Endodermal cell (in vitro differentiated cells): ENCODE data around the gene BMPER. TPM values are rescaled to one million over a fixed set of nuclear protein-coding genes. Genes with fewer than 3 reads are reported as not detected.

ENCODE experiments used
- DNase-seq: peaks from one replicate; pipeline ENCODE4 v3.0.0-alpha.2; 2017
- H3K27ac ChIP-seq: 2 replicates; pipeline ENCODE4 v1.5.1; 2013; ENCODE audit warnings: mild to moderate bottlenecking, low read depth, low read length, moderate library complexity
- H3K27me3 ChIP-seq: 2 replicates; pipeline ENCODE4 v1.6.1; 2013; ENCODE audit warnings: mild to moderate bottlenecking, low read length, moderate library complexity; ENCODE audit not compliant: insufficient read depth, control insufficient read depth, poor library complexity, severe bottlenecking
- H3K36me3 ChIP-seq: 2 replicates; pipeline ENCODE4 v1.7.0; 2013; ENCODE audit warnings: mild to moderate bottlenecking, low read length, moderate library complexity; ENCODE audit not compliant: control insufficient read depth, insufficient read depth
- H3K4me1 ChIP-seq: one replicate; pipeline ENCODE4 v1.7.0; 2013; ENCODE audit warnings: low read length; ENCODE audit not compliant: control insufficient read depth, insufficient read depth
- H3K4me3 ChIP-seq: 2 replicates; pipeline ENCODE4 v1.5.1; 2013; ENCODE audit warnings: mild to moderate bottlenecking, low read length, moderate library complexity
- H3K9ac ChIP-seq: 2 replicates; pipeline ENCODE4 v1.6.1; 2013; ENCODE audit warnings: mild to moderate bottlenecking, low read length, moderate library complexity; ENCODE audit not compliant: poor library complexity, severe bottlenecking; ENCODE audit errors: extremely low read depth
- H3K9me3 ChIP-seq: 2 replicates; pipeline ENCODE4 v1.6.1; 2013; ENCODE audit warnings: mild to moderate bottlenecking, low read length, moderate library complexity; ENCODE audit not compliant: control insufficient read depth
- H3K27ac Mint-ChIP-seq: 2 replicates; pipeline ENCODE4 v1.8.0; 2020; ENCODE audit warnings: mixed read lengths
- H3K27me3 Mint-ChIP-seq: 2 replicates; pipeline ENCODE4 v1.8.0; 2021; ENCODE audit warnings: mild to moderate bottlenecking, mixed read lengths; ENCODE audit not compliant: insufficient read depth
- H3K36me3 Mint-ChIP-seq: 2 replicates; pipeline ENCODE4 v1.8.0; 2020; ENCODE audit warnings: low read depth, mixed read lengths
- H3K4me1 Mint-ChIP-seq: 2 replicates; pipeline ENCODE4 v1.8.0; 2020; ENCODE audit warnings: mixed read lengths
- H3K4me3 Mint-ChIP-seq: 2 replicates; pipeline ENCODE4 v1.8.0; 2020; ENCODE audit warnings: mild to moderate bottlenecking, moderate library complexity, mixed read lengths
- H3K9me3 Mint-ChIP-seq: 2 replicates; pipeline ENCODE4 v1.8.0; 2020; ENCODE audit warnings: mild to moderate bottlenecking, mixed read lengths
- WGBS, 2 experiments: methylation state at CpG; one replicate each; pipeline versions ENCODE4 v1.1.5 to v1.1.7; 2013; ENCODE audit warnings: missing lambda C conversion rate in 2 of 2, mixed read lengths in 1 of 2; ENCODE audit not compliant: insufficient coverage in 1 of 2, insufficient read length in 1 of 2; 5-methylcytosine and 5-hydroxymethylcytosine counted together
- total RNA-seq, 2 donors: library from RNA; stranded (reverse); fragmentation: NEBNext Ultra II Directional in 1 of 2; extraction: Animal tissue kit (Norgen Biotek cat#: 25700) in 1 of 2; gene quantifications; 2 replicates in 1 of 2; 3 replicates in 1 of 2; pipeline ENCODE4 v1.2.1, GENCODE V29; 2021
- TF ChIP-seq, protein P1 (sequence below): fragments of 200-600 bp; sonication (generic); conservative IDR thresholded peaks from 2 replicates; pipeline ENCODE4 v1.5.0; 2021; ENCODE audit warnings: antibody characterized with exemption, mild to moderate bottlenecking

The BMPER gene
- total RNA-seq, 2 donors from 2014 or later, result 71.2 to 72.2 TPM

DNA sequence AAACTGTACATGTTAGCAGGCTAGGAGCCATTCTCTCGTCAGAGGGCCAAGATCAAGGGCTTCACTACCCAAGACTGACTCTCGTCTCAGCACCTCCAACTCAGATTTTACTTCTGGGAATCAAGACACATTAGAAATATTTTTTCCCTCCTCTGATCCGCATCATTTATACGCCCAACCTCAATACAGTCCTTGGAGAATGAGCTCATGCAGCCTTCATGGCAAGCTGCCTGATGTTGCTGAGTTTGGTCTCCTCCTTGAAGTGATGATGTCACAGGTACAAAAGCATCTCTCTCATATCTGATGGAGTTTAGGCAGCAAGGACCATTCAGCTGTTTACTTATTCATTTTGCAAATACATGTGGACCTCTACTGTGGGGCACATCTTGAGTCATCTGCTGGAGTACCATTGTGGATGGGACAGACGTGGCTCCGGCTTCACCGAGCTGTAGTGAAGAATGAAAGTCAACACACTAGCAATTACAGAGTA is 114.0 kb downstream of the BMPER start:
- no peaks in the 10 kb centered on the region for H3K9me3 Mint-ChIP-seq
- Histone ChIP-seq H3K36me3 (no peaks in the 10 kb centered on the region), H3K9me3 (no peaks in the 10 kb centered on the region), H3K27me3 (no peaks in the 10 kb centered on the region), H3K9ac (no peak overlapping the region), H3K4me3 (no peak overlapping the region), H3K27ac (no peak overlapping the region), H3K4me1 (no peaks in the 10 kb centered on the region)
- no peak overlapping the region for H3K4me3 Mint-ChIP-seq
- peak; percentile 48 for DNase-seq
- no peak overlapping the region for H3K27ac Mint-ChIP-seq
- H3K4me1 Mint-ChIP-seq, result peaks cover 7% of the 10 kb centered on the region
- H3K27me3 Mint-ChIP-seq, result no peaks in the 10 kb centered on the region
- H3K36me3 Mint-ChIP-seq, result peaks cover 22% of the 10 kb centered on the region
- TF ChIP-seq, protein P1, sequence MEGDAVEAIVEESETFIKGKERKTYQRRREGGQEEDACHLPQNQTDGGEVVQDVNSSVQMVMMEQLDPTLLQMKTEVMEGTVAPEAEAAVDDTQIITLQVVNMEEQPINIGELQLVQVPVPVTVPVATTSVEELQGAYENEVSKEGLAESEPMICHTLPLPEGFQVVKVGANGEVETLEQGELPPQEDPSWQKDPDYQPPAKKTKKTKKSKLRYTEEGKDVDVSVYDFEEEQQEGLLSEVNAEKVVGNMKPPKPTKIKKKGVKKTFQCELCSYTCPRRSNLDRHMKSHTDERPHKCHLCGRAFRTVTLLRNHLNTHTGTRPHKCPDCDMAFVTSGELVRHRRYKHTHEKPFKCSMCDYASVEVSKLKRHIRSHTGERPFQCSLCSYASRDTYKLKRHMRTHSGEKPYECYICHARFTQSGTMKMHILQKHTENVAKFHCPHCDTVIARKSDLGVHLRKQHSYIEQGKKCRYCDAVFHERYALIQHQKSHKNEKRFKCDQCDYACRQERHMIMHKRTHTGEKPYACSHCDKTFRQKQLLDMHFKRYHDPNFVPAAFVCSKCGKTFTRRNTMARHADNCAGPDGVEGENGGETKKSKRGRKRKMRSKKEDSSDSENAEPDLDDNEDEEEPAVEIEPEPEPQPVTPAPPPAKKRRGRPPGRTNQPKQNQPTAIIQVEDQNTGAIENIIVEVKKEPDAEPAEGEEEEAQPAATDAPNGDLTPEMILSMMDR, result no peak
- 92 to 93% methylated on average over 6 to 7 of the region's 7 CpGs for WGBS, 2 experiments

DNA sequence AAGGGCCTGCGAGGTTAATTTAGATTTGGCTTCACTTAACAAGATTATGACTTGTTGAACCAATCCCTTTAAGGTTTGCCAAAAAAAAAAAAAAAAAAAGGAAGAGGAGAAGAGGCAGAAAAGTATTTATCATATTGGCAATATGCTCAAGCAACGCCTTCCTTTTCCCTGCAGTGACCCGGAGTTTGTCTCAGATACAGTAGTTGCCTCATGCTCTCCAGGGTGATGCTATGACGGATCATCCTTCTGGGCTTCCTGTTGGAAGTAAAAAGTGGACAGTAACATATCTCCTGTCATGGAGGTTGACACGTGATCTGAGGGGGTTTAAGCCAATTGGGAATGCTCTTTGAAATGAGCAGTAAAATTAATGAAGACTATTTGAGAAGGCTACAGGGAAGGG is 117.3 kb downstream of the BMPER start:
- H3K27ac ChIP-seq, result no peak overlapping the region
- peaks cover 19% of the 10 kb centered on the region for H3K4me1 Mint-ChIP-seq
- peaks cover 11% of the 10 kb centered on the region for H3K36me3 Mint-ChIP-seq
- no peak overlapping the region for H3K4me3 ChIP-seq
- H3K27ac Mint-ChIP-seq, result no peak overlapping the region
- no peak overlapping the region for H3K9ac ChIP-seq
- TF ChIP-seq, protein P1, result no peak
- H3K4me1 ChIP-seq, result no peaks in the 10 kb centered on the region
- H3K27me3 ChIP-seq, result no peaks in the 10 kb centered on the region
- H3K36me3 ChIP-seq, result no peaks in the 10 kb centered on the region
- no peaks in the 10 kb centered on the region for H3K9me3 Mint-ChIP-seq
- no peaks in the 10 kb centered on the region for H3K9me3 ChIP-seq
- 91 to 92% methylated on average over 4 to 5 of the region's 5 CpGs for WGBS, 2 experiments
- DNase-seq, result no peak
- H3K27me3 Mint-ChIP-seq, result no peaks in the 10 kb centered on the region
- no peak overlapping the region for H3K4me3 Mint-ChIP-seq

DNA sequence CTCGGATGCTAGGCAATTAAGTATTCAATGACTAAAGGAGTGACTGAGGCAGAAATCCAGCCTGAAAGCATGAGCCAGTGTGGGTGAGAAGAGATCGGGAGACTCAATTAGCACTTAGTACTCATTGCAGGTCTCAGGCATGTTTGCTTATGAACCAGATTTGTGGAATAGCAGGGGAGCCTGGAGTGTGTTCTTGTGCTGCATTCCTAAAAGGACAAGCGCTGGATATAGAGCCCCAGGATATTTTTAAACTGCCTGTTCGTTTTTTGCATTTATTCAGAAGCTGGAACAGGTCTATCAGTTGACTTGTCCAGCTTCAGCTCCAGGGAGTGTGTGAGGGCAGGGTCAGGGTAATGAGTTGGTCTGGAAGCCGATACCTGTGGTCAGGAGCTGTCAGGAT is 120.3 kb downstream of the BMPER start:
- WGBS, 2 experiments, result 77 to 82% methylated on average over 5 of the region's 5 CpGs
- Histone ChIP-seq H3K9me3 (no peaks in the 10 kb centered on the region), H3K27me3 (no peaks in the 10 kb centered on the region), H3K36me3 (no peaks in the 10 kb centered on the region), H3K27ac (no peak overlapping the region), H3K9ac (no peak overlapping the region), H3K4me1 (peaks cover 2% of the 10 kb centered on the region), H3K4me3 (no peak overlapping the region)
- Mint-ChIP-seq H3K9me3 (no peaks in the 10 kb centered on the region), H3K4me3 (no peak overlapping the region), H3K4me1 (peaks cover 22% of the 10 kb centered on the region), H3K27me3 (no peaks in the 10 kb centered on the region), H3K27ac (peak overlapping the region; percentile 20), H3K36me3 (peaks cover 6% of the 10 kb centered on the region)
- no peak for DNase-seq
- TF ChIP-seq, protein P1, result no peak
